Epithelial cell of esophagus (primary cell): ENCODE results near the gene RBM17.

Source experiments
- DNase-seq: peaks from one replicate; pipeline ENCODE4 v3.0.0; 2010; ENCODE audit warnings: low read depth
- H3K4me3 ChIP-seq: 2 replicates; pipeline ENCODE4 v1.5.1; 2011; ENCODE audit warnings: mild to moderate bottlenecking, low read length, control low read depth
- TF ChIP-seq, protein P1 (sequence below): IDR thresholded peaks from 2 replicates; pipeline ENCODE4 v1.5.1; 2011; ENCODE audit warnings: low read depth, mild to moderate bottlenecking, low read length, control low read depth, inconsistent platforms; ENCODE audit not compliant: insufficient read depth; ENCODE audit errors: missing control alignments

RBM17 gene

DNA sequence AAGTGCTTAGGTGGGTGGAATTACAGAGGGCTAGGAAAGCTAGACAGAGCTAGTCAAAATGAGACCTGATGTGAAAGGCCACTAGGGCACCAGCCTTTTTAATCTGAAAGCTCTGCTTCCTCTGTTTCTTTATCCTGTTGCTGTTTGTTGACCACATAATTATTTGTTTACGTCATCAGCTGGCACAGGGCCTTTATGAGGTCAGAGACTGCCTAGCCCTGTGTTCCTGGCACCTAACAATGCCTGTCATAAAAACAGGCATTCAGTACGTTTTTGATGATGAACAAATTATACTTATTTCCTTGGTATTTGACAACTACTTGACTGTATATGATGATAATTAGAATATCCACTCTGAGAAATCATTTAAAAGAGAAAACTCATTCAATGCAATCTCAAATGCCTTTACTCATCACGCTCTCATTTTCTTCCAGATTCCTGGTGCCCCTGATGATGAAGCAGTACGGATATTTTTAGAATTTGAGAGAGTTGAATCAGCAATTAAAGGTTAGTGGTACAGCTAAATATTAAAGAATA is 26.0 kb downstream of the RBM17 start:
- no peak overlapping the region for H3K4me3 ChIP-seq
- DNase-seq = peak; percentile 45
- TF ChIP-seq, protein P1, sequence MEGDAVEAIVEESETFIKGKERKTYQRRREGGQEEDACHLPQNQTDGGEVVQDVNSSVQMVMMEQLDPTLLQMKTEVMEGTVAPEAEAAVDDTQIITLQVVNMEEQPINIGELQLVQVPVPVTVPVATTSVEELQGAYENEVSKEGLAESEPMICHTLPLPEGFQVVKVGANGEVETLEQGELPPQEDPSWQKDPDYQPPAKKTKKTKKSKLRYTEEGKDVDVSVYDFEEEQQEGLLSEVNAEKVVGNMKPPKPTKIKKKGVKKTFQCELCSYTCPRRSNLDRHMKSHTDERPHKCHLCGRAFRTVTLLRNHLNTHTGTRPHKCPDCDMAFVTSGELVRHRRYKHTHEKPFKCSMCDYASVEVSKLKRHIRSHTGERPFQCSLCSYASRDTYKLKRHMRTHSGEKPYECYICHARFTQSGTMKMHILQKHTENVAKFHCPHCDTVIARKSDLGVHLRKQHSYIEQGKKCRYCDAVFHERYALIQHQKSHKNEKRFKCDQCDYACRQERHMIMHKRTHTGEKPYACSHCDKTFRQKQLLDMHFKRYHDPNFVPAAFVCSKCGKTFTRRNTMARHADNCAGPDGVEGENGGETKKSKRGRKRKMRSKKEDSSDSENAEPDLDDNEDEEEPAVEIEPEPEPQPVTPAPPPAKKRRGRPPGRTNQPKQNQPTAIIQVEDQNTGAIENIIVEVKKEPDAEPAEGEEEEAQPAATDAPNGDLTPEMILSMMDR = no peak

DNA sequence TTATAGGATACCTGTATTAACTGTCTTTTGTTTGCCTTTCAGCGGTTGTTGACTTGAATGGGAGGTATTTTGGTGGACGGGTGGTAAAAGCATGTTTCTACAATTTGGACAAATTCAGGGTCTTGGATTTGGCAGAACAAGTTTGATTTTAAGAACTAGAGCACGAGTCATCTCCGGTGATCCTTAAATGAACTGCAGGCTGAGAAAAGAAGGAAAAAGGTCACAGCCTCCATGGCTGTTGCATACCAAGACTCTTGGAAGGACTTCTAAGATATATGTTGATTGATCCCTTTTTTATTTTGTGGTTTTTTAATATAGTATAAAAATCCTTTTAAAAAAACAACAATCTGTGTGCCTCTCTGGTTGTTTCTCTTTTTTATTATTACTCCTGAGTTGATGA is 26.6 kb downstream of the RBM17 start:
- no peak for DNase-seq
- TF ChIP-seq, protein P1 = no peak

DNA sequence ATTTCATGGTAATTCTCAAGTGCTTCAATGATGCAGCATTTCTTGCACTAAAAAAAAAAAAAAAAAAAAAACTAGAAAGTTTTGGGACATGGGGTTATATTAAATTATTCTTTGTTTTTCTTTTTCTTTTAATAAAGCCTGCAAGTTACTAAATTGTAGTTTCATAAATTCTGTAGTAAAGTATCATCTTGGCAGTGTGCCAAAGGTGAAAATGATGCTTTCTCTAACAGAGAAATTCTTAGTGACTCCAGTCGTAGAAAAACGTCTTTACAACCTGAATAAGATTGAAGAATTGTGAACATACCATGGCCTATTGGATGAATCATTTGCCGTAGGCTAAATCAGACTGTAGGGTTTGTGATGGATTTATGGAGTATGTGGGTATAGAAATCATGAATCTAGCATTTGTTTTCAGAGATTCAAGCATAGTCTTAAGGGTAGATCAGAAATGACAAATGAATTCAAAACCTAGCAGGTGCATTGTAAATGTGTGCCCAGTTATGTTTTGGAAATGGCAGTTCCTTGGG is 27.1 kb downstream of the RBM17 start:
- TF ChIP-seq, protein P1 = no peak
- H3K4me3 ChIP-seq = no peak overlapping the region
- DNase-seq = no peak

More for the DNA sequence above, 26.6 kb downstream of the RBM17 start:
- H3K4me3 ChIP-seq = no peak overlapping the region

DNA sequence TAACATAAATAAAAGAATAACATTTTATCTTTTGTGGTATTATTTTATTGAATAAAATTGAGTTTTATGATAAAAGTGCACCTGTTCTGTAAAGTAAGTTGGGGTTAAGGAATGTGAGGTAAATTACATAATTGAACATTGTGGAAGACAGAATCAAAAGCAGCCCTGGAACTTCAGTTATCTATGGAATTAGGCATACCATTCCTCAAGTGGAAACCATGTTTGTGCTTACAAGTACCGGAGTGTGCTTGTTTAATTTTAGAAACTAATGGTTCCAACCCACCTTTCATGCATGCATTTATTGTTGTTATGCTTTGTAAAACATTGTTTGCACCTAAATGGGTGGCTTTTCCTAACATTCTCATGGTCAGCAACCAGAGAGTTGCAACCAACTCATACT is 28.0 kb downstream of the RBM17 start:
- no peak overlapping the region for H3K4me3 ChIP-seq
- no peak for DNase-seq
- TF ChIP-seq, protein P1 = no peak

DNA sequence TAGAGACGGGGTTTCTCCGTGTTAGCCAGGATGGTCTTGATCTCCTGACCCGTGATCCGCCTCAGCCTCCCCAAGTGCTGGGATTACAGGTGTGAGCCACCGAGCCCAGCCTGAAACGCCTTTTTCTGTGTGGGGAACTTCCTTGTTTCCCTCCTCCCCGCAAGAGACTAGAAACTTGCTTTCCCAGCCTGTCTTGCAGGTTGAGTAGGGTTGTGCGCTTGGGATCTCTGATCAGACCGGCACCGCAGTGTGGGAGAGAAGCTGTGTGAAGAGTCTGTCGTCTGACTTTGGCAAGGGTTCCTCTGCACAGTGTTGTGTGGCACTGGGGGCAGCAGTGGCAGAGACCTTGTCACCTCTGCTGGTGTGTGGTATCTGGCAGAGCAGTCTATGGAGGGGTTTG is 28.9 kb downstream of the RBM17 start:
- no peak overlapping the region for H3K4me3 ChIP-seq
- TF ChIP-seq, protein P1 = no peak
- no peak for DNase-seq

DNA sequence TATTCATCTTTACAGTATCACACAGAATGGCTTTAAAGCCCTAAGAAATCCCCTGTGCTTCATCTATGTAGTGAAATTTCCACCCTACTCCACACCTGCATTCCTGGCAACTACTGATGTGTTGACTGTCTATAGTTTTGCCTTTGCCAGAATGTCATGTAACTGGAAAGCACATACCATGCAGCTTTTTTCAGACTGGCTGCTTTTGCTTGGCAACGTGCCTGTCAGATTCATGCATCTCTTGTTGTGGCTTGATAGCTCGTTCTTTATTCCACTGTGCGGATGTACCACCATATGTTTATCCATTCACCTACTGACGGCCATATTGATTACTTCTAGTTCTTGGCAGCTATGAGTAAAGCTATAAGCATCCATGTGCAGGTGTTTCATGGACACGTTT is 30.6 kb downstream of the RBM17 start:
- DNase-seq = peak; percentile 57
- TF ChIP-seq, protein P1 = no peak
- no peak overlapping the region for H3K4me3 ChIP-seq

DNA sequence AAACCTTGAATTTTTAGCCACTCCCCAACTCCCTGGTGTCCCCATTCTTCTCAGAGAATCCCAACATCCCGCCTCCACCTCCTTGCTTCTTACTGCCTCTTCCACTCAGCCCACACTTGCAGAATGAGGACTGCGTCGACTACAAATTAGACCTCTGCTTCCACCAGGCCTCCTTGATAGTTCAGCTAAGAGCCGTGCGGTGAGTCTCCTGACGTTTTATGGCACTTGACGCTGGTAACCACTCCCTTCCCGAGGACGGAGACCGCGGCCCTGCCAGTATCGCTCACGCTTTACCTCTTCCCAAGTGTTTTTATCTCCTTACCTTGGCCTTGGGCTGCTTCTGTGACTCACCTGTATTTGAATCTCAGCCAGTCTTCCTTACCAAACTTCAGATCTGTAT is 31.1 kb downstream of the RBM17 start:
- peak; percentile 53 for DNase-seq
- no peak overlapping the region for H3K4me3 ChIP-seq
- TF ChIP-seq, protein P1 = no peak
